ENCODE measurements around the gene SLC25A30.

- TF ChIP-seq CTCF (IDR thresholded peaks at IDR 0.05) = no peak
- TF ChIP-seq POLR2A (IDR thresholded peaks at IDR 0.05) = no peak
These were observed 3.1 kb downstream of the SLC25A30 start for GRCh38 chr13:45415112-45415511.
